Skin of body (tissue), 2 donors: ENCODE results near the gene CCP110. TPM values are rescaled to one million over a fixed set of nuclear protein-coding genes. Genes with fewer than 3 reads are reported as not detected.
A peak's percentile ranks its signal among the peaks of the same experiment; 100 is the strongest.
"Not testable (repeated sequence)": the region's sequence is repeated elsewhere in the genome, so short reads cannot be mapped to it uniquely, and the experiment has no call there.

Experiments
- DNase-seq: peaks from one replicate; lab custom pipeline; 2025; lab: John Stamatoyannopoulos, UW
- total RNA-seq: library from RNA; depleted of rRNA; stranded (reverse); fragments of >200 nt; gene quantifications from one replicate; pipeline ENCODE4 v1.2.3, GENCODE V29; 2014

Gene CCP110
- total RNA-seq, 1 donor from 2014 or later, result 31.8 TPM

DNA sequence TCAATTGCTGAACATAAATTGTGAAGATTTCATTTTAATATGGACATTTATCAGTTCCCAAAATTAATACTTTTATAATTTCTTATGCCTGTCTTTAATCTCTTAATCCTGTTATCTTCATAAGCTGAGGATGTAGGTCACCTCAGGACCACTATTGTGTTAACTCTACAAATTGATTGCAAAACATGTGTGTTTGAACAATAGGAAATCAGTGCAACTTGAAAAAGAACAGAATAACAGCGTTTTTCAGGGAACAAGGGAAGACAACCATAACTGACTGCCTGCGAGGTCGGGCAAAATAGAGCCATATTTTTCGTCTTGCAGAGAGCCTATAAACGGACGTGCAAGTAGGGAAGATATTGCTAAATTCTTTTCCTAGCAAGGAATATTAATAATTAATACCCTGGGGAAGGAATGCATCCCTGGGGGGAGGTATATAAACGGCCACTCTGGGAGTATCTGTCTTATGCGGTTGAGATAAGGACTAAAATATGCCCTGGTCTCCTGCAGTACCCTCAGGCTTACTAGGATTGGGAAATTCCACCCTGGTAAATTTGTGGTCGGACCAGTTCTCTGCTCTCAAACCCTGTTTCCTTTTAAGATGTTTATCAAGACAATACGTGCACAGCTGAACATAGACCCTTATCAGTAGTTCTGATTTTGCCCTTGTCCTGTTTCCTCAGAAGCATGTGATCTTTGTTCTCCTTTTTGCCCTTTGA is 19.7 kb downstream of the CCP110 start:
- not testable (repeated sequence) for DNase-seq

DNA sequence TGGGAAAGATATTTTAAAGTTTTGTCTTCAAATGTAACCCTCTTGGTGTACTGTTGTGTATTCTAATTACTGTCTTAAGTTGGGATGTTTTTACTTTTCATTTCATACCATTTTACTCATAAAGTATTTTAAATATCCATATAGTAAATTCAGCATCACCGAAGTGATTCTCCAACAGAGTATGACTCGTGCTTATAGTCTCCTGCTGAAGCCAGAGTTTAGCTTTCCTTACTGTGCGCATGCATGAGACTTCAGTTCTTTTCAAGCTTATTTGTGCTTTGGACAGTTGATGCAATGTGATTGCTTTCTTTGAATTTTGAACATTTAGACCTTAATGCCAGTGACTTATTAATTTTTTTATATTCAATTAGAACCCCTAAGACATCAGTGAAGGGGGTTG is 24.4 kb downstream of the CCP110 start:
- DNase-seq, result no peak

GRCh38 chr16:19549673-19550072 is 25.9 kb downstream of the CCP110 start:
- DNase-seq, result no peak

- DNase-seq, result peak; percentile 98
These were observed 31.6 kb downstream of the CCP110 start, which contains the start of gene VPS35L for GRCh38 chr16:19555186-19555937. Gene VPS35L (plus strand): TSS chr16:19555703. CDS start chr16:19555730, 27 bp downstream.

GRCh38 chr16:19555938-19556771 is 32.4 kb downstream of the CCP110 start:
- peak; percentile 50 for DNase-seq

DNA sequence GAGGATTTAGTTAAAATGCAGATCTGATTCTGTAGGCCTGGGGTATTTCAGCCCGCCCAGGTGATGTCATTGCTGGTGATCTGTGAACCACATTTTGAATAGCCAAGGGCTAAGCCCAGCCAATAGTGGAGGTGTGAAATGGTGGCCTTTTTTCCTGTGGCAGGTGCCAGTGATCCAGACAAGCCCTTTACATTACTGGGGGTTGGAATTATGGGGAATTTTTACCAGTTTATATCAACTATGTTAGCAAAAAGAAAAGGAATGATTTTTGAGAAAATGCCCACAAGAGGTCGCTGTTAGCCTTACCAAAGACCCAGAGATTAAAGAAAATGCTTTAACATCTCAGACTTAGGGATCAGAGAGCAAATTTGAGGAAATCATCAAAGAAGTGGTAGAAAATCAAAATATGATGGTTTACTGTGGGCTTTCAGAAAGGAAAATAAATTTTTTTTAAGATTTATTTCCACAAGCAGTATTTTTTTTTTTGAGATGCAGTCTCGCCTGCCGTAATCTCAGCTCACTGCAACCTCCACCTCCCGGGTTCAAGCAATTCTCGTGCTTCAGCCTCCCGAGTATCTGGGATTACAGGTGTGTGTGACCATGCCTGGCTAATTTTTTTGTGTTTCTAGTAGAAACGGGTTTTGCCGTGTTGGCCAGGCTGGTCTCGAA is 35.6 kb downstream of the CCP110 start:
- peak; percentile 13 for DNase-seq

GRCh38 chr16:19560078-19560477 is 36.3 kb downstream of the CCP110 start:
- DNase-seq, result no peak

GRCh38 chr16:19563377-19563776 is 39.6 kb downstream of the CCP110 start:
- DNase-seq, result no peak

DNA sequence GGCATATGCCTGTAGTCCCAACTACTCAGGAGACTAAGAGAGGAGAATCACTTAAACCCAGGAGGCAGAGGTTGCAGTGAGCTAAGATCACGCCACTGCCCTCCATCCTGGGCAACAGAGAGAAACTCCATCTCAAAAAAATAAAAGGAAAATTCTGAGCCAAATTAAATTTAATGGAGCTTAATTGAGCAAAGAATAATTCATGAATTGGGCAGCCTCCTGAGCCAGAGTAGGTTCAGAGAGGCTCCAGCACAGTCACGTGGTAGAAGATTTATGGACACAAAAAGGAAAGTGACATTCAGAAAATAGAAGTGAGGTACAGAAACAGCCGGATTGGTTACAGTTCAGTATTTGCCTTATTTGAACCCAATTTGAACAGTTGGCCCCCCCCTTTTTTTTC is 42.6 kb downstream of the CCP110 start:
- DNase-seq, result no peak

GRCh38 chr16:19567560-19567959 is 43.8 kb downstream of the CCP110 start:
- no peak for DNase-seq

DNA sequence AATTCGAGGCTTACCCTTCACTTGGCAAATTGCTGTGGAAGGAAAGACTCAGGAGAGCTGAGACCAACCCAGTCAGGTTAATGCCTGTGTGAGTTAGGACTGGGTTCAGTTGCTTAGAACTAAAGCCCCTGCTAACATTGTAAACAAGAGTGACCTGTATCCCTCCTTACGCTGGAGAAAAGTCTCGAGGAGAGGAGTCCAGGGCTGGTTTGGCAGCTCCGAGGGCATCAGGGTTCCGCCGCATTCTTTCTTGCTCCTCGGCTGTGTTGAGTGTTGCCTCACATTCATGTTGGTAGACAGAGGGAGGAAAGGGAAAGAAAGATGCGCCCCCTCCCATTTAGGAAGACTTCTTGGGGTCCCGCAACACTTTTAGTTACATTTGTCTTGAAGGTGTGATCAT is 50.3 kb downstream of the CCP110 start:
- no peak for DNase-seq

DNA sequence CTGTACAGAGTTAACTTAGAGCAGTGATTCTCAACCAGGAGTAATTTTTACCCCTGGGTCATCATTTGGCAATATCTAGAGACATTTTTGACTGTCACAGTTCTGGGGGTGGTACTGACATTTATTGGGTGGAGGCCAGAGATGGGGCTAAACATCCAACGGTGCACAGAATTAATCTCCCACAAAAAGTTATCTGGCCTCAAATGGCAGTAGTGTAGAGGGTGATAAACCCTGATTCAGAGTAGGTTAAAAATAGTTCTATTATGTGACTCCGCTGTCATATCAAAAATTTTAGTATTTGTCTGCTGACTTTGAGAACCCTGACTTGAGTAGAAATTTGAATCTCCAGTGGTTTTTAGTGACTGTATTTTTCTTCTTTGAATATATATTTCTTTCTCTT is 50.9 kb downstream of the CCP110 start:
- no peak for DNase-seq

- peak; percentile 75 for DNase-seq
These were observed 54.7 kb downstream of the CCP110 start for GRCh38 chr16:19578378-19578971.

GRCh38 chr16:19582050-19582831 is 58.5 kb downstream of the CCP110 start:
- DNase-seq, result no peak

- DNase-seq, result no peak
These were observed 60.0 kb downstream of the CCP110 start for GRCh38 chr16:19583665-19584300.

- peak; percentile 79 for DNase-seq
These were observed 64.9 kb downstream of the CCP110 start for GRCh38 chr16:19588661-19589060.

- DNase-seq, result no peak
These were observed 65.4 kb downstream of the CCP110 start for GRCh38 chr16:19589106-19589505.

DNA sequence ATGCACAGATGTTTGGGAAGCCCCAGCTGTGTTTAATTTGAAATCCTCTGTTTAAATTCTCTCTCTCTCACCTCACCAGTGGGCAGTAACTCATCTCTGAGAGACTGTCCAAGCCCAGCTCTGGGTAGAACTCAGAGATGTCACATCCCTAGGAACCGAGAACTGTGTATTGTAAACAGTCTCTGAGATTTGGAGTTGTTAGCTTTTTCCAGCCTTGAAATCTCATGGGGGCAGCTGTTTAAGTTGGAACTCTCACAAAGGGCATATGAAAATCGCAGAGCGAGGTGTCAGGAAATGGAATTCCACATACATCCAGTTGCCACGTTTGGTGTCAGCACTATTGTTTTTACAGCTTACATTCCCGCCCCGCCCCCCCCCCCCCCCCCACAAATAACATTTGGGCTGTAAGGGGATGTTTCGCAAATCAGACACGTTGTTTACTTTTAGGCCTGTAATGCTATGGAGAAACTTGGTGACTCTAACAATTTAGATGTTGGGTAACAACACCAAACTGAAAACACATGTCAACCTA is 66.1 kb downstream of the CCP110 start:
- DNase-seq, result peak; percentile 93

- DNase-seq, result no peak
These were observed 71.5 kb downstream of the CCP110 start for GRCh38 chr16:19595043-19595767.
